Loucy (cell line): ENCODE data around the gene MICU2.
A peak's percentile ranks its signal among the peaks of the same experiment; 100 is the strongest.

Experiments used
- H2AFZ ChIP-seq: fragments of 200-600 bp; sonication (generic); 2 replicates; pipeline ENCODE4 v1.6.0; 2016; ENCODE audit warnings: antibody characterized with exemption, mild to moderate bottlenecking, low read length, moderate library complexity
- H3F3A ChIP-seq: fragments of 200-600 bp; 2 replicates; pipeline ENCODE4 v1.6.0; 2016; ENCODE audit warnings: antibody characterized with exemption, low read depth, mild to moderate bottlenecking
- H3K27me3 ChIP-seq: fragments of 200-600 bp; sonication (generic); 2 replicates; pipeline ENCODE4 v1.6.1; 2014; ENCODE audit warnings: low read length, mild to moderate bottlenecking; ENCODE audit not compliant: insufficient read depth, poor library complexity, severe bottlenecking
- H3K36me3 ChIP-seq: fragments of 200-600 bp; sonication (generic); 2 replicates; pipeline ENCODE4 v1.6.1; 2016; ENCODE audit warnings: low read length; ENCODE audit not compliant: insufficient read depth
- H3K4me1 ChIP-seq: fragments of 200-600 bp; sonication (generic); 2 replicates; pipeline ENCODE4 v1.5.1; 2014; ENCODE audit warnings: low read length, mild to moderate bottlenecking; ENCODE audit not compliant: insufficient read depth, poor library complexity, severe bottlenecking
- H3K4me2 ChIP-seq: fragments of 200-600 bp; sonication (generic); 2 replicates; pipeline ENCODE4 v1.6.0; 2014; ENCODE audit warnings: antibody characterized with exemption, low read length, low read depth, mild to moderate bottlenecking; ENCODE audit not compliant: poor library complexity, severe bottlenecking
- H3K4me3 ChIP-seq: fragments of 200-600 bp; sonication (generic); 2 replicates; pipeline ENCODE4 v1.5.1; 2014; ENCODE audit warnings: low read length, mild to moderate bottlenecking, mixed read lengths; ENCODE audit not compliant: poor library complexity, severe bottlenecking
- H3K79me2 ChIP-seq: fragments of 200-600 bp; sonication (generic); 2 replicates; pipeline ENCODE4 v1.6.1; 2014; ENCODE audit warnings: low read length; ENCODE audit not compliant: insufficient read depth
- H3K9ac ChIP-seq: fragments of 200-600 bp; sonication (generic); 2 replicates; pipeline ENCODE4 v1.6.0; 2014; ENCODE audit warnings: mild to moderate bottlenecking, low read depth, low read length, moderate library complexity; ENCODE audit not compliant: poor library complexity, severe bottlenecking
- H3K9me2 ChIP-seq: fragments of 200-600 bp; sonication (generic); replicated peaks from 2 replicates; pipeline ENCODE4 v1.6.1; 2016; ENCODE audit warnings: low read depth, low read length, mixed read lengths
- H3K9me3 ChIP-seq: fragments of 200-600 bp; sonication (generic); 2 replicates; pipeline ENCODE4 v1.6.1; 2014; ENCODE audit warnings: mild to moderate bottlenecking, antibody characterized with exemption, low read length, low read depth; ENCODE audit not compliant: insufficient read depth
- H4K20me1 ChIP-seq: fragments of 200-600 bp; sonication (generic); 2 replicates; pipeline ENCODE4 v1.6.0; 2014; ENCODE audit warnings: antibody characterized with exemption, low read length, mild to moderate bottlenecking; ENCODE audit not compliant: insufficient read depth, poor library complexity, severe bottlenecking
- CTCF ChIP-seq: fragments of 200-600 bp; sonication (generic); conservative IDR thresholded peaks from 2 replicates; pipeline ENCODE4 v1.5.1; 2014; ENCODE audit warnings: mild to moderate bottlenecking, antibody characterized with exemption, low read length
- EZH2phosphoT487 ChIP-seq: fragments of 200-600 bp; IDR thresholded peaks from 2 replicates; pipeline ENCODE4 v1.6.1; 2018; ENCODE audit warnings: antibody characterized with exemption, mild to moderate bottlenecking, moderate library complexity, borderline replicate concordance

Gene MICU2

GRCh38 chr13:21606251-21606650 lies 2.3 kb upstream of the MICU2 start:
- H3F3A ChIP-seq = no peaks in the 10 kb centered on the region
- H3K4me3 ChIP-seq = no peak overlapping the region
- H4K20me1 ChIP-seq = peaks cover 9% of the 10 kb centered on the region
- H3K9ac ChIP-seq = no peak overlapping the region
- H3K27me3 ChIP-seq = peaks cover 40% of the 10 kb centered on the region
- TF ChIP-seq CTCF (no peak), EZH2phosphoT487 (no peak)
- H3K9me2 ChIP-seq = no peaks in the 10 kb centered on the region
- H3K4me2 ChIP-seq = no peak overlapping the region
- no peaks in the 10 kb centered on the region for H3K9me3 ChIP-seq
- peaks cover 16% of the 10 kb centered on the region for H3K4me1 ChIP-seq
- H2AFZ ChIP-seq = no peak overlapping the region
- H3K36me3 ChIP-seq = no peaks in the 10 kb centered on the region
- peaks cover 23% of the 10 kb centered on the region for H3K79me2 ChIP-seq

GRCh38 chr13:21596722-21597121 lies 7.2 kb downstream of the MICU2 start:
- TF ChIP-seq EZH2phosphoT487 (no peak), CTCF (no peak)
- peak overlapping the region; percentile 39 for H3K4me2 ChIP-seq
- H3F3A ChIP-seq = no peaks in the 10 kb centered on the region
- no peak overlapping the region for H3K9ac ChIP-seq
- no peaks in the 10 kb centered on the region for H3K9me2 ChIP-seq
- no peaks in the 10 kb centered on the region for H3K36me3 ChIP-seq
- no peaks in the 10 kb centered on the region for H3K27me3 ChIP-seq
- no peaks in the 10 kb centered on the region for H3K9me3 ChIP-seq
- peaks cover 89% of the 10 kb centered on the region for H3K79me2 ChIP-seq
- no peak overlapping the region for H2AFZ ChIP-seq
- H3K4me3 ChIP-seq = no peak overlapping the region
- H4K20me1 ChIP-seq = peaks cover 10% of the 10 kb centered on the region
- peaks cover 51% of the 10 kb centered on the region for H3K4me1 ChIP-seq

- Histone ChIP-seq H4K20me1 (peaks cover 6% of the 10 kb centered on the region), H3K79me2 (peaks cover 89% of the 10 kb centered on the region), H3K9me3 (no peaks in the 10 kb centered on the region), H3K4me1 (peaks cover 44% of the 10 kb centered on the region), H3K9ac (peak overlapping the region; percentile 3), H3K9me2 (no peaks in the 10 kb centered on the region), H3K4me3 (no peak overlapping the region), H3K36me3 (no peaks in the 10 kb centered on the region), H2AFZ (no peak overlapping the region), H3K27me3 (no peaks in the 10 kb centered on the region), H3K4me2 (peak overlapping the region; percentile 39), H3F3A (no peaks in the 10 kb centered on the region)
- TF ChIP-seq CTCF = no peak
- TF ChIP-seq EZH2phosphoT487 = no peak
Observed at GRCh38 chr13:21595546-21595822, 8.5 kb downstream of the MICU2 start.
